OCI-LY1 (cell line): ENCODE measurements around the gene AGPS.

ENCODE experiments used
- CTCF ChIP-seq: fragments of 200-600 bp; sonication (generic), shearing (Covaris generic); IDR thresholded peaks from 2 replicates; pipeline ENCODE4 v1.5.1; 2017; ENCODE audit warnings: mild to moderate bottlenecking, antibody characterized with exemption, low read length, moderate library complexity, mixed read lengths
- EZH2 ChIP-seq: fragments of 200-600 bp; sonication (generic), shearing (Covaris generic); IDR thresholded peaks from 2 replicates; pipeline ENCODE4 v1.8.0; 2017; ENCODE audit warnings: borderline replicate concordance, mixed run types, mild to moderate bottlenecking, antibody characterized with exemption, low read length, moderate library complexity, mixed read lengths

- TF ChIP-seq CTCF (peak; percentile 15), EZH2 (no peak)
Observed at GRCh38 chr2:177344316-177344715, 48.3 kb upstream of the AGPS start.
